SIG-M5 treated with dmso at 0.1 percent for 504 hours (cell line): ENCODE measurements around the gene MAP2.

ENCODE experiments used
- DNase-seq: peaks from one replicate; lab custom pipeline; 2025; ENCODE audit not compliant: unreplicated experiment; lab: John Stamatoyannopoulos, UW

The MAP2 gene

DNA sequence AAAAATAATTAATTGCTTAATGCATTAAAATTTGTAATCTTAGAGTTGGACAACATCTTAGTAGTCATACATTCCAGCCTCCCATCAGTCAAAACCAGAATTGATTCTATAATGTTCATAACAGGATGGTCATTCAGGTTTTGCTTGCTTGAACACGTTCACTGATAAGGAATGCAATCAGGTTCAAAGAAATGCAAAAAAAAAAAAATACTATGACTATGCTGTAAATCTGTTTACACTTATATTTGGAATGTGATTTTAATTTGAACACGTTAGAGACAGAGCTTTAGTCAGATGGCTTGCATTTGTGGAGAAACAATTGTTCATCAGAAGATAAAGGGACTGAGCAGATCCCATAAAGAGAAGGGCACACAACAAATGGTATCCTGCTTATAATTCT is 216.5 kb downstream of the MAP2 start:
- DNase-seq, result no peak

GRCh38 chr2:209642146-209642820 is 218.4 kb downstream of the MAP2 start:
- DNase-seq, result no peak

GRCh38 chr2:209644842-209645241 is 221.0 kb downstream of the MAP2 start:
- no peak for DNase-seq

DNA sequence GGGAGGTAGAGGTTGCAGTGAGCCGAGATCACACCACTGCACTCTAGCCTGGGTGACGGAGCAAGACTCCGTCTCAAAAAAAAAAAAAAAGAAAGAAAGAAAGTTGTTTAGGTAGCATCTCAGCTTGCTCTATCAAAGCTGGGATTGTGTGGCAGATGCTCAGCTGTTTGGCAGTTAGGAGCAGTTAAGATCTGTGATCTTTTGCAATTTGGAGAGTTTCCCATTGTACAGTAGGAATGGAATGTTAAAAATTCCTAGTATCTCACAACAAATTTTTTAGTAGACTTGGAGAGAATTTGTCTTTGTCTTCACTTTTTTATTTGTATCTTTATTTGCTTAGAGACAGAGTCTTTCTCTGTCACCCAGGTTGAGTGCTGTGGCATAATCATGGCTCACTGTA is 224.9 kb downstream of the MAP2 start:
- DNase-seq, result no peak

DNA sequence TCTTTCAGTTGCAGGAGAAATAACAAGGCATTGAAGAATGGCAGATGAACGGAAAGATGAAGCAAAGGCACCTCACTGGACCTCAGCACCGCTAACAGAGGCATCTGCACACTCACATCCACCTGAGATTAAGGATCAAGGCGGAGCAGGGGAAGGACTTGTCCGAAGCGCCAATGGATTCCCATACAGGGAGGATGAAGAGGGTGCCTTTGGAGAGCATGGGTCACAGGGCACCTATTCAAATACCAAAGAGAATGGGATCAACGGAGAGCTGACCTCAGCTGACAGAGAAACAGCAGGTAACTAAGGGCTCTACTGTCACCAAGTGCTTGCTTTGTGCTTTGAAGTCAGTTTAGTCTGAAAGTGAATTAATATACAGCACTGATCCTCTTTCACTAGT is 229.3 kb downstream of the MAP2 start:
- no peak for DNase-seq

GRCh38 chr2:209661286-209661894 is 237.5 kb downstream of the MAP2 start:
- DNase-seq, result no peak

- DNase-seq, result no peak
Observed at GRCh38 chr2:209662021-209662420, 238.2 kb downstream of the MAP2 start.

GRCh38 chr2:209663139-209663538 is 239.3 kb downstream of the MAP2 start:
- no peak for DNase-seq

GRCh38 chr2:209663656-209664055 is 239.8 kb downstream of the MAP2 start:
- no peak for DNase-seq

DNA sequence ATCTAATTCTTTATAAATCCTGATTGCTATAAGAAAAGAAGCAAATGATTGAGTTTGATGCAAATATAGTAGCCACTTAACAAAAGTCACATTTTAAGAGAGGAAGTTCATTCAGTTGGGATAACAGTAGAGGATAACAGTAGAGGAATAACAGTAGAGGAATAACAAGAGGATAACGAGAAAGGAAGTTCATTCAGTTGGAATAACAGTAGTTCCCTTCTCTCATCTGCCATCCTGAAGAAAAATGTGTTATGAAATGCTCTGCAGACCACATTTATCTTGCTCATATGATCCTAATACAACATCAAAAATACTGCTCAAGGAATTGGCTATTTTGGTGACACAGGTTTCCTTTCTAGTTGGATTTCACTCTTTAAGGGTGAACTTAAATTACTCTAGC is 242.4 kb downstream of the MAP2 start:
- DNase-seq, result no peak

DNA sequence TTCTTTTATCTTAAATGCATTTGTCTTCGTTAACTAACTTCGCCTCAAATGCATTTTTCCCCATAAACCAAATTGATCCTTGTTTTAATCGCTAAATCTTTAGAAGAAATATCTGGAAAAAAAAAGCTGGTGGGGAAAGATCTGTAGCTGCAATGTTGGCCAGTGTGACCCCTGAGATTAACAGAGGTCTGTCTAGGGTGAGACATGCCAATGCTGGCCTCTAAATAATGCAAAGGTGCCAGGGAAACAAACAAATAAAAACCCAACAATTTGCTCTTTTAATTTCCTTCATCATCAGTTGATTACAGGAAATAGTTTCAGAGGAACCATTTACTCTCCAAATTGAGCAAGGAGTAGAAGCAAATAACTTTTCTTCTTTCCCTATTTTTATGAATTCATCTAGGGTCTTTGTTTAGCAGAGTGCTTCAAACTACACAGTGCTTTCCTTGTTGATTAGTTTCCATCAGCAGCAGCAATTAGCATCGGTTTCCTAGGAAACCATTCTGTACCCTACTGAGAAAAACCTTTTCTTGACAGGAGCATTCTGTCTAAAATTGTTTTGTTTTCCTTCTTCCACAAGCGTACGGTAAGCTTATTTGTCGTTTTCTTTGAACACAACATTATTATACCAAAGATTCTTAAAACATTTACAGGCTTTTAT is 247.3 kb downstream of the MAP2 start:
- no peak for DNase-seq

- DNase-seq, result no peak
Observed at GRCh38 chr2:209673811-209674210, 250.0 kb downstream of the MAP2 start.

DNA sequence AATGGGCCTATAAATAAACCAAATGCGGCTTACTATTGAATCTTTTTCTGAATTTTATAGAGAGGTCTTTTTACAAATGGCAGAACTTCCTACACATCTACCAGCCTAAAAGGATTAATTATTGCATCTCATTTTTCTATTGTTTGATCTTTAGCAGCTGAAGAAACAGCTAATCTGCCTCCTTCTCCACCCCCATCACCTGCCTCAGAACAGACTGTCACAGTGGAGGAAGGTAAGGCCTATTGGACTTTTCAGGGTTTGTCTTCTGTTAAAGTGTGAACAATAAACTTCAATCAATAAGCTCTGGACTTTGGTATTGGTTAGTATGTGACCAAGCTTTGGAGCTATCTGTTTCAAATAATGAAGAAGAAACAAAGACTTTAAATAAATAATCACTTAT is 256.7 kb downstream of the MAP2 start:
- DNase-seq, result no peak

DNA sequence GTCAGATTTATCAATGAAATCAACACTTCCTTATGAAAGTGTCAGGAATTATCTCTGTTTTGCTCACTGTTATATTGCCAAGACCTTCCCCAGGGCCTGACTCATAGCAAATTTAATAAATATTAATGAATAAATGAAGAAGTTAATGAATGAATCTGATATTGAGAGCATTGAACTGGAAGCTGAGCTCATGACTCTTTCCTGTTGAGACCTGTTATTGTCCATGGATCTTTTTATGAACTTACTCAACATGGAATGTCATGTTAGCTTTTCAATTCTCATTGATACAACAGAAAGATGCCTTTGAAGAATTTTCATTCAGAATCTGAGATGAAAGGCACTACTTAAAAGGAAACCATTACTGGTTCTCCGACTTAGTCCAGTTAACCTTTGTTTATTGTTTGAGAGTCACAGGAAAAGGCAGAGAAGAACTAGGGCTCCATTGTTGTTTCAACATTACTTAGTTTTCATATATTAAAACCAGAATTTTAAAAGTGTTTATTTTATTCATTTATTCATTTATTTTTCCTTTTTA is 257.4 kb downstream of the MAP2 start:
- DNase-seq, result no peak

DNA sequence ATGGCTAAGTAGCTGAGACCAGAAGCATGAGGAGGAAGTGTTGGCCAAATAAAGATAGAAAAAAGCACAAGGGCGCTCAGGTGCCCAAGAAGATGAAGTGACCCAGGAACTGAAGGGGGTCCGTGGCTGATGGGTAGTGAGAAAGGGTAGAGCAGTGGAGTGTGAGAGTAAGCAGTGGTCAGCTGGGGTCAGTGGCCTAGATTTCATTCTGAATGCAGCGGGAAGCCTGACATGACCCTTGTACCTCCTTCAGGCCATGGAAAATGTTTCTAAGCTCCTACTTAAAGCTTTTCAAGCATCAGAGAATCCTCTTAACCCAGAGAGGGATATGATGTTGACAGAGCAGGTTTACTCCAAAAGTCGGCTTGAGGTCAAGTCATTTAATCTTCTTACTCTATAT is 258.8 kb downstream of the MAP2 start:
- no peak for DNase-seq

- no peak for DNase-seq
Observed at GRCh38 chr2:209685340-209685739, 261.5 kb downstream of the MAP2 start.

DNA sequence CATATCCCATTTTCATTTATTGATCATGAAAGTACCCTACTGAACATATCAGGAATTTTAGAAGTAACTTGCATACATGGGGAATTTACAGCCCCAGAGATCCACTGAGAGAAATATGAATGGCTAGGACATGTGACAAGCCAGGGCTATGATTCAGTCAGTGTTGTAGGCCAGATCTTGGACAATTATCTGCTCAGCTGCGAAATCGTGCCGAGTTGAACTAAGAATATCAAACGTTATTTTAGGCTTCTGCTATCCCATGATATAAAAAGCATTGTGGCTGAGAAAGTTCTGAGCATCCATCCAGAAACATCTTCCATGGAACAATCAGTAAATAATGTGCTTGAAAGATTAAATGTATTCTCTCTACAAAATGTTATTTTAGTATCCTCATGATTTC is 262.1 kb downstream of the MAP2 start:
- DNase-seq, result no peak

GRCh38 chr2:209686448-209686847 is 262.6 kb downstream of the MAP2 start:
- no peak for DNase-seq

GRCh38 chr2:209687323-209687969 is 263.6 kb downstream of the MAP2 start:
- DNase-seq, result no peak

- no peak for DNase-seq
Observed at GRCh38 chr2:209688385-209688784, 264.5 kb downstream of the MAP2 start.

- DNase-seq, result no peak
Observed at GRCh38 chr2:209690029-209690754, 266.3 kb downstream of the MAP2 start.
